ENCODE measurements around the gene TBC1D2B.

GRCh38 chr15:78077871-78078210 lies 330 bp upstream of the TBC1D2B start:
- TF ChIP-seq CTCF (IDR thresholded peaks at IDR 0.05), result no peak
- no peak for TF ChIP-seq POLR2A (IDR thresholded peaks at IDR 0.05)

Data from testis (tissue), 2 donors.